C4-2B (cell line): ENCODE measurements around the gene RGS19.

ENCODE experiments used
- CTCF ChIP-seq: fragments of 450-650 bp; conservative IDR thresholded peaks from 2 replicates; pipeline ENCODE4 v1.5.1; 2017; ENCODE audit warnings: mild to moderate bottlenecking
- ZFX ChIP-seq: fragments of 450-650 bp; IDR thresholded peaks from 2 replicates; pipeline ENCODE4 v1.6.1; 2017

GRCh38 chr20:64041040-64041780, 38.1 kb downstream of the RGS19 start:
- TF ChIP-seq CTCF (no peak), ZFX (no peak)
